Body of pancreas (tissue), 4 donors: ENCODE measurements around the gene CCDC27.

Experiments
- CTCF ChIP-seq, 7 experiments: fragments of 450-650 bp in 4 of 7; fragments of 200-600 bp in 3 of 7; sonication (generic) in 3 of 7; IDR thresholded peaks; one replicate each; pipeline ENCODE4 v1.5.1; 2016 to 2019; ENCODE audit warnings: antibody characterized with exemption in 7 of 7
- POLR2A ChIP-seq, 3 donors: fragments of 450-650 bp; IDR thresholded peaks; one replicate each; pipeline ENCODE4 v1.6.1; 2016; ENCODE audit warnings: antibody characterized with exemption in 3 of 3, mild to moderate bottlenecking in 2 of 3

GRCh38 chr1:3702990-3703728 is 49.1 kb upstream of the CCDC27 start:
- TF ChIP-seq CTCF (IDR thresholded peaks at IDR 0.05) (no peak), POLR2A (IDR thresholded peaks at IDR 0.05) (no peak)
